Aorta (tissue), 5 donors: ENCODE results near the gene MYRFL. TPM values are rescaled to one million over a fixed set of nuclear protein-coding genes. Genes with fewer than 3 reads are reported as not detected.
"Not testable (repeated sequence)": the region's sequence is repeated elsewhere in the genome, so short reads cannot be mapped to it uniquely, and the experiment has no call there.

Experiments used
- ATAC-seq: fragments of 200-7000 bp; cut with Tn5 transposase; one replicate; pipeline ENCODE4 v1.9.1; 2022; ENCODE audit warnings: moderate library complexity; ENCODE audit not compliant: low FRiP score
- DNase-seq, 2 donors: peaks; one replicate each; pipeline ENCODE4 v3.0.0-alpha.2; 2020
- H3K27ac ChIP-seq, 2 donors: one replicate each; pipeline ENCODE4 v1.5.1; 2013; ENCODE audit warnings: low read length in 2 of 2, mild to moderate bottlenecking in 2 of 2, moderate library complexity in 2 of 2, control low read depth in 1 of 2, inconsistent platforms in 1 of 2, low read depth in 1 of 2
- H3K27me3 ChIP-seq, 2 donors: one replicate each; pipeline ENCODE4 v1.6.1; 2013; ENCODE audit warnings: control low read depth in 1 of 2, low read length in 1 of 2, mild to moderate bottlenecking in 1 of 2, moderate library complexity in 1 of 2; ENCODE audit not compliant: insufficient read depth in 2 of 2, control insufficient read depth in 1 of 2
- H3K36me3 ChIP-seq, 2 donors: one replicate each; pipeline ENCODE4 v1.6.1; 2013; ENCODE audit warnings: control low read depth in 1 of 2, low read length in 1 of 2, mild to moderate bottlenecking in 1 of 2; ENCODE audit not compliant: insufficient read depth in 2 of 2, control insufficient read depth in 1 of 2
- H3K4me1 ChIP-seq, 2 donors: one replicate each; pipeline ENCODE4 v1.6.1; 2013; ENCODE audit warnings: low read length in 2 of 2, control low read depth in 1 of 2, mild to moderate bottlenecking in 1 of 2, moderate library complexity in 1 of 2; ENCODE audit not compliant: insufficient read depth in 2 of 2, control insufficient read depth in 1 of 2
- H3K4me3 ChIP-seq, 2 donors: one replicate each; pipeline ENCODE4 v1.5.1; 2013; ENCODE audit warnings: low read length in 2 of 2, control low read depth in 1 of 2, mild to moderate bottlenecking in 1 of 2
- H3K9me3 ChIP-seq: one replicate; pipeline ENCODE4 v1.6.1; 2013; ENCODE audit warnings: mild to moderate bottlenecking, low read length; ENCODE audit not compliant: control insufficient read depth
- whole genome bisulfite sequencing, 2 donors: extraction: QIAGEN DNeasy Blood & Tissue Kit; methylation state at CpG; one replicate each; pipeline ENCODE4 v1.1.7; 2013; 5-methylcytosine and 5-hydroxymethylcytosine counted together
- intact Hi-C, 2 donors: fragments of 100-400 bp; cut with DNase I; formaldehyde crosslinking; loops; one replicate each; pipeline versions ENCODE4 v1.14.2 to v1.15.0; 2022
- polyA plus RNA-seq, 2 donors: library from polyadenylated mRNA; stranded (reverse); fragments of 200-250 nt; gene quantifications; one replicate each; pipeline ENCODE4 v1.2.3, GENCODE V29; 2013
- total RNA-seq, 2 donors: library from RNA; stranded (reverse); fragmentation: NEBNext Ultra II Directional; extraction: Animal tissue kit (Norgen Biotek cat#: 25700); gene quantifications; one replicate each; pipeline ENCODE4 v1.2.1, GENCODE V29; 2021
- donor health status: healthy with polysubstance abuse.
- donor health status: Bipolar disorder and iron deficiency.
- donor health status: DM: no; HTN: no; CAD: no.
- donor health status: DM: no; HTN: no; CAD: no.
- donor health status: DM: yes; HTN: yes; CAD: no.

Gene MYRFL
- total and polyA plus RNA-seq, 4 donors, result 0.36 to 3.1 (median 0.58) TPM

DNA sequence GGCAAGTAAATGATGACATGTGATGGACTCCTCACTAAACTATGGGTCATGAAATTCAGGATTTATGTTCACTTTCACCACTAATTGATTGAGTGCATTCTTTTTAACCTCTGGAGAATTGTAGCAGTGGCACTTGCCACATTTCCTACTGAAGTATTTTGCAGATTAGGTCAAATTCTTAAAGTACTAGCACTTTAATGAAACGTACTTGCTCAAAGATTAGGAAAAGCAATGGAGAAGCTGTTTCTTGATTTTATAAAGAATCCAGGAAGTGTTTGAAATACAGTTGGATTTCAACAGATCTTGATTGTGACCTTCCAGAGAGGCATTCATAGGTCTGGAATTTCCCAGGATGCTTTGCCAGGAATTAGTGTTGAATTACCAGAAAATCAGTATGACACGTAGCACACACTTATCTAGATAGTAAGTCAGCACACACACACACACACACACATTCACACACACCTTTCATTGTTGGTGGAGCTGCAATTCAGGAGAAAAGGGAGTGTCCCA, 162.6 kb downstream of the MYRFL start:
- Histone ChIP-seq H3K4me1 (no peaks in the 10 kb centered on the region), H3K27ac (peak overlapping the region in 1 of 2 donors; percentile 74), H3K9me3 (no peaks in the 10 kb centered on the region), H3K27me3 (no peaks in the 10 kb centered on the region), H3K4me3 (peak overlapping the region in 1 of 2 donors; percentile 22), H3K36me3 (no peaks in the 10 kb centered on the region)
- ATAC-seq (peak; percentile 82), DNase-seq (no peak)
- intact Hi-C loops, result loop anchor here in 1 of 2 donors (2.0 to 10.0 kb wide), 3 partner anchors 87 to 377 kb away; partner anchors contain the start of genes CNOT2 and KCNMB4
- WGBS, 2 donors, result 3 to 4% methylated on average over 2 of the region's 2 CpGs

DNA sequence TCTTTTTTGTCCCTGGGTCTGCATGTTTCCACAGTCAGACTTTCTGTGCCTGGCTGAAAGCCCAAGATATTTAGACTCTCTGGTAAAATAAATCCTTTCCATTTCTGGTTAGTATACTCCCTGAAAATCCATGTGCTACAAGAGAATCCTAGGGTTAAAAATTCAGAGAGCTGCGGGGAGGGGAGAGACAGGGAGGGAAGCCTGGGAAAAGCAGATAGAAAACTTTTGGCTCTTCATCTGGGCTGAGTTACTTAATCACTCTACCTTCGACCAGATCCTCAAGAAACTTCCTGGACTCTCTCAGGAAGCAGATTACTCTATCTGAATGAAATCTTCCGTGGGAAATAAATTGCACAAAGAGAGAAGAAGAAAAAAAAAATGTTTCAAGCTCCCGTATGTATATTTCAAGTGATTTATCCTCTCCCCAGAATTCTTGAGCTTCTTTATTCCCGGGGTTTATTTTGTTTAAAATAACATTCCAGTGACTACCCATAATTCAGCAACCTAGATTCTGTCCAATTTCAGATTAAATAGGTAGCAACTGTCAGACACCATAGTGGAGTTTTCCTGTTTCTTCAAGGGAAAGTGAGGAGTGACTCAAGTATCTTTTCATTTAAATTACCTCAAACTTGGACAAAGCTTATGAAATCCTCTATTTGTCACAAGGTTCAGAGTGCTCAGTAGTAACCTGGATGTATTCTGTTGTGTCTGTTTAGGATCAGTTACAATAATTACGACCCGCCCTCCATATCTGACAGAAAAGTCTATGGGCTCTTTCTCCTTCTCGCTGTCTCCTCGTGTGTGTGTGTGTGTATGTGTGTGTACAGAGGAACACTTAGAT, 163.7 kb downstream of the MYRFL start:
- WGBS, 2 donors, result 25% methylated on average over 9 of the region's 9 CpGs
- H3K27ac ChIP-seq, result peak overlapping the region; percentile 31 to 38
- ATAC-seq (peak; percentile 17), DNase-seq (no peak)
- H3K4me1 ChIP-seq, result no peaks in the 10 kb centered on the region
- peak overlapping the region in 1 of 2 donors; percentile 29 for H3K4me3 ChIP-seq
- intact Hi-C loops, result loop anchor here in 1 of 2 donors (2.0 to 10.0 kb wide), 3 partner anchors 88 to 376 kb away; partner anchors contain the start of genes CNOT2 and KCNMB4
- H3K36me3 ChIP-seq, result no peaks in the 10 kb centered on the region
- H3K27me3 ChIP-seq, result no peaks in the 10 kb centered on the region
- no peaks in the 10 kb centered on the region for H3K9me3 ChIP-seq

DNA sequence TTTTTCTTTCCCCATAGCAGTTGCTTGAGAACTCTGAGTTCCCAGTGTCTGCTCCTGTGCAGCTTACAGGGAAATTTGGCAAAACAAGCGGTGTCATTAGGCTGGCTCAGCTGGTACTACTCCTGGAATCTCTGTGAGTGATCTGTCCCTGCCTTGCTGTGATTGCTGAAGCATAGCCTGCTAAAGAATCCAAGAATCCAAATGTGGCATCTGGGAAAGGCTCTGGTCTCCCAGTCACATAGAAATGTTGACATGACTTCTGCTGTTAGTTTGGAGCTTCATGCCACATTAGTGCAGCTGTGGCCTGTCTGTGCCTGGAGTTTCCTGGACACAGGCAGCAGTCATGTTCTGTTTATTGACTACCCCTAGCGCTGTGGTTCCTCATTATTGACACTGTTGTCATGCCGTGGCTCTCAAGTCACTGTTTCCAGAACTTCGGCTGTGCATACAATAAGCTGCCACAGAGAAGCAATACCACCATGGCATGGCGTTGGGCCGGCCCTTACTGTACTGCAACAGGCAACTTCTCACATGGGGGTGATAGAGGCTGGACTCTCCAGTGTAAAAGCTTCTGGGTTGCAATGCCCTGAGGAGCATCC, 166.8 kb downstream of the MYRFL start:
- Histone ChIP-seq H3K9me3 (no peaks in the 10 kb centered on the region), H3K27me3 (no peaks in the 10 kb centered on the region), H3K27ac (peak overlapping the region in 1 of 2 donors; percentile 75), H3K4me3 (no peak overlapping the region), H3K36me3 (no peaks in the 10 kb centered on the region), H3K4me1 (no peaks in the 10 kb centered on the region)
- intact Hi-C loops, result loop anchor here (5.0 to 10.0 kb wide), 3 partner anchors 51 to 323 kb away; partner anchors contain the start of gene CNOT2 (in 1 of the 2)
- ATAC-seq (no peak), DNase-seq (no peak)
- WGBS, 2 donors, result 48 to 54% methylated on average over 6 of the region's 6 CpGs

- no peaks in the 10 kb centered on the region for H3K36me3 ChIP-seq
- no peak overlapping the region for H3K4me3 ChIP-seq
- intact Hi-C loops, result loop anchor here (5.0 to 10.0 kb wide), 3 partner anchors 49 to 321 kb away; partner anchors contain the start of gene CNOT2 (in 1 of the 2)
- H3K27me3 ChIP-seq, result no peaks in the 10 kb centered on the region
- H3K4me1 ChIP-seq, result peaks cover 0 to 2% of the 10 kb centered on the region in 2 donors
- DNase-seq, result no peak
- H3K9me3 ChIP-seq, result no peaks in the 10 kb centered on the region
- ATAC-seq, result no peak
- WGBS, 2 donors, result 97 to 98% methylated on average over 1 of the region's 1 CpG
- no peak overlapping the region for H3K27ac ChIP-seq
These were observed 168.4 kb downstream of the MYRFL start for GRCh38 chr12:69993433-69993832.

DNA sequence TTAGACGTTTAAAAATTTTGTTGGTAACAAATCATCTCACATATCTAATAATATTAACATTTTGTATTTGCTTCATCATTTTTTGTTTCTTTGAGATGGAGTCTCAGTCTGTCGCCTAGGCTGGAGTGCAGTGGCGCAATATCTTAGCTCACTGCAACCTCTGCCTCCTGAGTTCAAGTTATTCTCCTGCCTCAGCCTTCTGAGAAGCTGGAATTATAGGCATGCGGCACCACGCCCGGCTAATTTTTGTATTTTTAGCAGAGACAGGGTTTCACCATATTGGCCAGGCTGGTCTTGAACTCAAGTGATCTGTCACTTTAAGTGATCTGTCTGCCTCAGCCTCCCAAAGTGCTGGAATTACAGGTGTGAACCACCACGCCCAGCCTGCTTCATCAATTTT, 169.1 kb downstream of the MYRFL start:
- H3K36me3 ChIP-seq, H3K27me3 ChIP-seq, ATAC-seq, H3K4me1 ChIP-seq, H3K9me3 ChIP-seq, H3K4me3 ChIP-seq, H3K27ac ChIP-seq: not testable (repeated sequence)
- intact Hi-C loops, result loop anchor here (5.0 to 10.0 kb wide), 3 partner anchors 48 to 321 kb away; partner anchors contain the start of gene CNOT2 (in 1 of the 2)
- DNase-seq, result peak in 1 of 2 donors; percentile 58
- WGBS, 2 donors, result 34 to 43% methylated on average over 7 of the region's 7 CpGs

- Histone ChIP-seq H3K27ac (peak overlapping the region in 1 of 2 donors; percentile 58), H3K27me3 (no peaks in the 10 kb centered on the region), H3K9me3 (no peaks in the 10 kb centered on the region), H3K36me3 (no peaks in the 10 kb centered on the region), H3K4me1 (peaks cover 0 to 2% of the 10 kb centered on the region in 2 donors), H3K4me3 (no peak overlapping the region)
- intact Hi-C loops, result loop anchor here (5.0 to 10.0 kb wide), 3 partner anchors 48 to 320 kb away; partner anchors contain the start of gene CNOT2 (in 1 of the 2)
- ATAC-seq (no peak), DNase-seq (no peak)
- WGBS, 2 donors, result 4 to 7% methylated on average over 6 of the region's 6 CpGs
These were observed 169.7 kb downstream of the MYRFL start for GRCh38 chr12:69994724-69995173.

DNA sequence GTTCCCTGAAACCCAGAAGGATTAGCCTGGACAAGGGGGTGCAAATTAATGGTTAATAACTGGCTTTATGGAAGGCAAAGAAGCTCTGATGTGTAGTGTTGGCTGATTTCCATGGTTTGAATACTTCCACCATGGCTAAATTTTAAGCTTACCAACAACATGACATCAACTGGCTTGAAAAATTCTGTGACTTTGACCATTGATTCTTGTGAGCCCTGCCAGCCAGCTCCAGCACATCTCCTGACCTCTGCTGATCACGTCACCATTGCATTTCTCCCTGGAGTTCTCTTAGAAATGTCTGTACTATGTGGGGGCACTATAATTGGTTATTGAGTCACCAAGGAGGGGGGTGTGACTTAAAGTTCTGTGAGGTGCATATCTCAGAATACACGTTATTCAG, 171.2 kb downstream of the MYRFL start:
- H3K4me3 ChIP-seq, result no peak overlapping the region
- 66 to 69% methylated on average over 2 of the region's 2 CpGs for WGBS, 2 donors
- no peaks in the 10 kb centered on the region for H3K9me3 ChIP-seq
- ATAC-seq (no peak), DNase-seq (no peak)
- intact Hi-C loops, result loop anchor here (5.0 to 10.0 kb wide), 3 partner anchors 46 to 319 kb away; partner anchors contain the start of gene CNOT2 (in 1 of the 2)
- no peaks in the 10 kb centered on the region for H3K27me3 ChIP-seq
- H3K36me3 ChIP-seq, result no peaks in the 10 kb centered on the region
- peaks cover 0 to 3% of the 10 kb centered on the region in 2 donors for H3K4me1 ChIP-seq
- H3K27ac ChIP-seq, result no peak overlapping the region

- intact Hi-C loops, result loop anchor here (5.0 to 10.0 kb wide), 3 partner anchors 46 to 318 kb away; partner anchors contain the start of gene CNOT2 (in 1 of the 2)
- no peaks in the 10 kb centered on the region for H3K36me3 ChIP-seq
These were observed 171.7 kb downstream of the MYRFL start for GRCh38 chr12:69996722-69997121.

More at GRCh38 chr12:69996722-69997121, 171.7 kb downstream of the MYRFL start:
- no peaks in the 10 kb centered on the region for H3K27me3 ChIP-seq
- ATAC-seq (no peak), DNase-seq (no peak)
- no peak overlapping the region for H3K27ac ChIP-seq
- 94 to 96% methylated on average over 2 of the region's 2 CpGs for WGBS, 2 donors
- peaks cover 0 to 4% of the 10 kb centered on the region in 2 donors for H3K4me1 ChIP-seq
- H3K9me3 ChIP-seq, result no peaks in the 10 kb centered on the region
- H3K4me3 ChIP-seq, result no peak overlapping the region
